ENCODE data around the gene KHDRBS2.

Gene KHDRBS2

DNA sequence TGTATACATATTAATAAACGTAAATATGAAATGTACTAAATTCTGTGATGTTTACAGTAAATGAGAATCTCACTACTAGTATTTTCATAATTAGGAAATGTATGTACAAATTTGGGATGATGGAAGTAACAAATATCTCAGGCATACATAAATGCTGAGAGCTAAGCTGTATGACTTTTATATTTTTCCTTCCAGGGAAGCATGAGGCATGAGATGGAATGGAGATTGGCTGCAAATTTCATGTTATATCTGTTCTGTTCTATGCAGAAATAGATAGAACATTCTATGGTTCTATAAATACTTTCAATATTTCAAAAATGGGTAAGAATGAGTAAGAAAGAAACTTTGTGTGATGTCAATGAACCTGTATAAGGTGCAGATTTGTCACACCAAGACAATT is 335.2 kb downstream of the KHDRBS2 start:
- no peak overlapping the region for H3K4me3 ChIP-seq (ENCODE audit: low read depth, low read length)
- TF ChIP-seq CTCF (IDR thresholded peaks at IDR 0.05; ENCODE audit: borderline replicate concordance, insufficient read depth, low read depth, low read length), result no peak

GRCh38 chr6:61949971-61950370 is 336.1 kb downstream of the KHDRBS2 start:
- no peak for TF ChIP-seq CTCF (IDR thresholded peaks at IDR 0.05; ENCODE audit: borderline replicate concordance, insufficient read depth, low read depth, low read length)

DNA sequence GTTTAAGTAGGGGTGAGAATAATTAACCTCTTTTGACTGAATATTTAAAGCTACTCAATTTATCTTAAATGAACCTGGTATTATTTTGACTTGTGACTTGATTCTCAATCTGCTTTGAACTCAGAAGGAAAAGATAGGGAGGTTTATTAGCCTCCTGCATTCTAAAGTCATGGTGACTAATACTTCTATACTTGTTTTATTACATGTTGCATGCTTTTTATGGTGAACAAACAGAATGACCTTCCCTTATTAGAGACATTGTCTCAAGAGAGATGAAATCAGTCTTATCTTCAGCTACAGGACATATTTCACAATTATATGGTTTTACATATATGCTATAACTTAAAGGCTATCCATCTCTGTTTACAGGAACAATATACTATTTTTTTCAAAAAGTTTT is 336.9 kb downstream of the KHDRBS2 start:
- no peak for TF ChIP-seq CTCF (IDR thresholded peaks at IDR 0.05; ENCODE audit: borderline replicate concordance, insufficient read depth, low read depth, low read length)
- H3K4me3 ChIP-seq (ENCODE audit: low read depth, low read length), result no peak overlapping the region

More at GRCh38 chr6:61949971-61950370, 336.1 kb downstream of the KHDRBS2 start:
- no peak overlapping the region for H3K4me3 ChIP-seq (ENCODE audit: low read depth, low read length)

- no peak for TF ChIP-seq CTCF (IDR thresholded peaks at IDR 0.05; ENCODE audit: borderline replicate concordance, insufficient read depth, low read depth, low read length)
- H3K4me3 ChIP-seq (ENCODE audit: low read depth, low read length), result no peak overlapping the region
Observed at GRCh38 chr6:61947311-61947947, 338.6 kb downstream of the KHDRBS2 start.

DNA sequence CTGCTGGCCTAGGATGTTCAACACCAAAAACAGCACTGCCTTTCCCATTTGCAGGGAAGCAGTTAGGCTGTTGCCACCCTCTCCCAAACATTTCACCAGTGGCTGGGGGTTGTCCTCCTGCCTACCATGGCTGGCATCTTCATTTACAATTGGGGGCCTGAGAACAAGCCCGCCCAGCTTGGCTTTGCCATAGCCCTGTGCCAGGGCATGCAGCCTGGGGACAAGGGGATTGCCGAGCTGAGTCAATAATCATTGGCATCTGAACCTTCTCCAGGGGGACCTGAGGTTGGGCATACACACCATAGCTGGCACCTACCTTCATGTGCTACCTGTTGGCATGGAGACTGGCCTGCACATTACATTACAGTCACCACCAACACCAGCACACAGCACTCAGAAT is 345.1 kb downstream of the KHDRBS2 start:
- H3K4me3 ChIP-seq (ENCODE audit: low read depth, low read length), result no peak overlapping the region
- TF ChIP-seq CTCF (IDR thresholded peaks at IDR 0.05; ENCODE audit: borderline replicate concordance, insufficient read depth, low read depth, low read length), result no peak

DNA sequence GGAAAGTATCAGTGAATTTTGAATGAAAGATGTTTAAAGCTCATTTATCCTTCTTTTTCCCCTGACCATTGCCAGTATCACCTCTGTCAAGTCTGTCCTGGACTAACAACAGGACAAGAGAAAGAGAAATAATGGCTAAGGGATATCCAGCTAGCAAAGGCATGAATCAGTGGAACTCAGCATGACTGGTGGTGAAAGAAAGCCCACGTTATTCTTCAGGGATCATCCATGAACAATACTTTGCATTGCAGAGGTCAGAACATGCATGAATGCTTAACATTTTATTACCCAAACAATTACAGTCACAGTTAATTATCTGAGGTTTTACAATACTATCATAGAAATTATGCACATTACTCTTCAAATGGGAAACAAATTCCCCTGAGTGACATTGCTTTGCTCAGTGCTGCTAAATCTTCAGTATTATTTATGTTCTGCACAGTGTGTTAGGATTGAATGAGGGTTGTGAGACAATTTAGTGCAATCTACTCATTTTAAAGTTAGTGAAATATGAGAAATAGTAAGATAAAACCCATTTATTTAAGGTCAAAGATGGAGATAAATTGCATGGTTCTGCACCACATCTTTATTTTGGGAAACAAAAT is 350.7 kb downstream of the KHDRBS2 start:
- no peak overlapping the region for H3K4me3 ChIP-seq (ENCODE audit: low read depth, low read length)
- no peak for TF ChIP-seq CTCF (IDR thresholded peaks at IDR 0.05; ENCODE audit: borderline replicate concordance, insufficient read depth, low read depth, low read length)

GRCh38 chr6:61909486-61909885 is 376.5 kb downstream of the KHDRBS2 start:
- H3K4me3 ChIP-seq (ENCODE audit: low read depth, low read length), result no peak overlapping the region

More at GRCh38 chr6:61909486-61909885, 376.5 kb downstream of the KHDRBS2 start:
- TF ChIP-seq CTCF (IDR thresholded peaks at IDR 0.05; ENCODE audit: borderline replicate concordance, insufficient read depth, low read depth, low read length), result no peak

Data from GM12875 (cell line).